Natural killer cell (primary cell): ENCODE measurements around the gene MRPL16. TPM values are rescaled to one million over a fixed set of nuclear protein-coding genes. Genes with fewer than 3 reads are reported as not detected.

Experiments
- ATAC-seq, 3 donors: fragments of 150-1000 bp in 2 of 3; fragments of 200-7000 bp in 1 of 3; cut with Tn5 transposase; 1 replicate in 1 of 3; 2 replicates in 2 of 3; pipeline ENCODE4 v1.10.0; 2021; ENCODE audit warnings: mild to moderate bottlenecking in 2 of 3, moderate library complexity in 2 of 3
- DNase-seq, 2 donors: peaks; one replicate each; pipeline versions ENCODE4 v3.0.0 to v3.0.0-alpha.2; 2013 to 2021; ENCODE audit warnings: mixed read lengths in 1 of 2
- H3K27ac ChIP-seq: one replicate; pipeline ENCODE4 v1.5.1; 2013; ENCODE audit warnings: mild to moderate bottlenecking, low read length
- H3K27me3 ChIP-seq: one replicate; pipeline ENCODE4 v1.6.1; 2013; ENCODE audit warnings: low read length; ENCODE audit not compliant: control insufficient read depth, insufficient read depth
- H3K36me3 ChIP-seq: one replicate; pipeline ENCODE4 v1.6.1; 2013; ENCODE audit warnings: low read length; ENCODE audit not compliant: control insufficient read depth, insufficient read depth
- H3K4me1 ChIP-seq: one replicate; pipeline ENCODE4 v1.6.1; 2013; ENCODE audit warnings: low read length; ENCODE audit not compliant: control insufficient read depth, insufficient read depth
- H3K4me3 ChIP-seq: one replicate; pipeline ENCODE4 v1.5.1; 2013; ENCODE audit warnings: low read length
- H3K9me3 ChIP-seq: one replicate; pipeline ENCODE4 v1.6.1; 2013; ENCODE audit warnings: low read length; ENCODE audit not compliant: control insufficient read depth, insufficient read depth
- H3K27ac Mint-ChIP-seq, 2 donors: one replicate each; pipeline ENCODE4 v1.8.0; 2022; ENCODE audit warnings: mild to moderate bottlenecking in 2 of 2, mixed read lengths in 2 of 2, moderate library complexity in 1 of 2
- H3K27me3 Mint-ChIP-seq, 2 donors: one replicate each; pipeline ENCODE4 v1.8.0; 2022; ENCODE audit warnings: low read depth in 2 of 2, mixed read lengths in 2 of 2
- H3K36me3 Mint-ChIP-seq: one replicate; pipeline ENCODE4 v1.8.0; 2022; ENCODE audit warnings: mixed read lengths
- H3K4me1 Mint-ChIP-seq, 2 donors: one replicate each; pipeline ENCODE4 v1.8.0; 2022; ENCODE audit warnings: mixed read lengths in 2 of 2
- H3K4me3 Mint-ChIP-seq: one replicate; pipeline ENCODE4 v1.8.0; 2022; ENCODE audit warnings: mild to moderate bottlenecking, moderate library complexity, mixed read lengths
- H3K9me3 Mint-ChIP-seq, 2 donors: one replicate each; pipeline ENCODE4 v1.8.0; 2022; ENCODE audit warnings: mixed read lengths in 2 of 2
- CTCF ChIP-seq: fragments of 200-600 bp; IDR thresholded peaks from one replicate; pipeline ENCODE4 v1.8.0; 2022; ENCODE audit warnings: antibody characterized with exemption
- WGBS: methylation state at CpG from one replicate; pipeline ENCODE4 v1.1.7; 2013; ENCODE audit warnings: missing lambda C conversion rate; ENCODE audit not compliant: insufficient coverage; 5-methylcytosine and 5-hydroxymethylcytosine counted together
- intact Hi-C: fragments of 100-400 bp; cut with micrococcal nuclease; formaldehyde crosslinking; loops from one replicate; pipeline ENCODE4 v1.14.2; 2022
- total RNA-seq, 4 donors: library from RNA; stranded (reverse); fragments of 120-200 nt in 1 of 4; gene quantifications; one replicate each; pipeline versions ENCODE4 v1.2.3 to v1.2.4, GENCODE V29; 2013 to 2022

MRPL16 gene
- total RNA-seq, 3 donors from 2014 or later (not counting 1 experiment from before 2014, with no cell fraction given): 34.9 to 38.0 (median 37.5) TPM

GRCh38 chr11:59841514-59841913 is 30.9 kb upstream of the MRPL16 start:
- Histone ChIP-seq H3K27ac (no peak overlapping the region), H3K36me3 (no peaks in the 10 kb centered on the region), H3K27me3 (no peaks in the 10 kb centered on the region), H3K4me1 (no peaks in the 10 kb centered on the region), H3K4me3 (no peak overlapping the region), H3K9me3 (no peaks in the 10 kb centered on the region)
- DNase-seq: no peak
- H3K36me3 Mint-ChIP-seq: no peaks in the 10 kb centered on the region
- H3K9me3 Mint-ChIP-seq: no peaks in the 10 kb centered on the region
- WGBS: 83% methylated on average over 2 of the region's 2 CpGs
- no peak for ATAC-seq
- intact Hi-C loops: no loop called here
- H3K4me3 Mint-ChIP-seq: no peak overlapping the region
- no peak for TF ChIP-seq CTCF
- H3K4me1 Mint-ChIP-seq: no peaks in the 10 kb centered on the region
- peaks cover 5% of the 10 kb centered on the region in 2 donors for H3K27me3 Mint-ChIP-seq
- H3K27ac Mint-ChIP-seq: no peak overlapping the region

GRCh38 chr11:59839615-59840014 is 29.0 kb upstream of the MRPL16 start:
- Histone ChIP-seq H3K36me3 (no peaks in the 10 kb centered on the region), H3K4me1 (no peaks in the 10 kb centered on the region), H3K27me3 (no peaks in the 10 kb centered on the region), H3K4me3 (no peak overlapping the region), H3K9me3 (no peaks in the 10 kb centered on the region), H3K27ac (no peak overlapping the region)
- intact Hi-C loops: no loop called here
- peaks cover 5% of the 10 kb centered on the region in 2 donors for H3K27me3 Mint-ChIP-seq
- no peak for ATAC-seq
- no peaks in the 10 kb centered on the region for H3K4me1 Mint-ChIP-seq
- no peak for DNase-seq
- no peaks in the 10 kb centered on the region for H3K36me3 Mint-ChIP-seq
- H3K4me3 Mint-ChIP-seq: no peak overlapping the region
- no peaks in the 10 kb centered on the region for H3K9me3 Mint-ChIP-seq
- H3K27ac Mint-ChIP-seq: no peak overlapping the region
- TF ChIP-seq CTCF: no peak

GRCh38 chr11:59833602-59834001 is 23.0 kb upstream of the MRPL16 start:
- H3K4me1 Mint-ChIP-seq: no peaks in the 10 kb centered on the region
- intact Hi-C loops: no loop called here

More at GRCh38 chr11:59833602-59834001, 23.0 kb upstream of the MRPL16 start:
- no peaks in the 10 kb centered on the region for H3K36me3 Mint-ChIP-seq
- no peaks in the 10 kb centered on the region for H3K4me1 ChIP-seq
- H3K4me3 Mint-ChIP-seq: no peak overlapping the region
- no peak for ATAC-seq
- TF ChIP-seq CTCF: no peak
- H3K27ac ChIP-seq: no peak overlapping the region
- no peaks in the 10 kb centered on the region for H3K27me3 ChIP-seq
- no peaks in the 10 kb centered on the region for H3K9me3 ChIP-seq
- H3K27ac Mint-ChIP-seq: no peak overlapping the region
- peaks cover 0 to 5% of the 10 kb centered on the region in 2 donors for H3K27me3 Mint-ChIP-seq
- H3K4me3 ChIP-seq: no peak overlapping the region
- no peaks in the 10 kb centered on the region for H3K36me3 ChIP-seq
- H3K9me3 Mint-ChIP-seq: no peaks in the 10 kb centered on the region
- DNase-seq: no peak
- 66% methylated on average over 2 of the region's 2 CpGs for WGBS
